NCI-H2081 treated with DMSO at 0.1 percent for 48 hours (cell line): Measurements from ENCODE around the gene MSI1.

ENCODE experiments used
- DNase-seq: peaks from one replicate; lab custom pipeline; 2025; lab: John Stamatoyannopoulos, UW

Gene MSI1

DNA sequence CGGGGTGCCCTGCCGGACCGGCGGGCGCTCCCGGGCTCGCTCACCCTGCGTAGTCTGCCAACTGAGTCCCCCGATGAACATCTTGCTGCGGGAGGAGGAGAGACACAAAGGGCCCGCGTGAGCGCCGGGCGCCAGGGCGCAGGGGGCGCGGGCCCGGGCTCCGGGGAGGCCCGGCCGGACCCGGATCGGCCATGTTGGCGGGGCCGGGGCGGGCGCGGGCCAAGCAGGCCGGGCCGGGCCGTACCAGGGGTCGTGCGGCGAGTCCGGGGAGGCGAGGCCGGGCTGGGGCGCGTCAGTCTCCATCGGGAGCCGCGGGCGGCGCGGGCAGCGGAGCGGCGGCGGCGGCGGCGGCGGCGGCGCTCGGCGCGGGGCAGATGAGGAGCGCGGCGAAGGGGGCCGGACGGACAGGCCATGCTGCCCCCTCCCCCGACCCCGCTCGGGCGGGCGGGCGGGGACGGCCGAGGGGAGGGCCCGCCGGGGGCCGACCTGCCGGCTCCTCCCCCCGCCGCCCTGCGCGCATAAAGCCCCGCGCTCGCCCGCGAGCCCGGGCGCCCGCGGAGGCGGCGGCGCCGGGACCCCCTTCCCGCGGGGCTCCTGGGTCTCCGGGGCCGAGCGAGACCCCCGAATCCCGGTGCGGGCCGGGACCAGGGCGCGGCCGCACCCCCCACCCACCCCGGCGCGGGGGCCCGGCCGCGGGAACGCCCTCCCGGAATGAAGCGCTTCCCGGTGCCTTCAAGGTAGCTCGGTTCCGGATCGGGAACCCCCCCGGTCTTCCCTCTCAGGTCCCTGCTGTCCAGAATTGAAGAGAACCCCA lies at the start of gene MSI1:
Gene MSI1, minus strand, starts transcription at position 376 of the 814 bp plus-strand sequence. Its CDS starts 73 bp downstream, at position 303.
- DNase-seq, result no peak

DNA sequence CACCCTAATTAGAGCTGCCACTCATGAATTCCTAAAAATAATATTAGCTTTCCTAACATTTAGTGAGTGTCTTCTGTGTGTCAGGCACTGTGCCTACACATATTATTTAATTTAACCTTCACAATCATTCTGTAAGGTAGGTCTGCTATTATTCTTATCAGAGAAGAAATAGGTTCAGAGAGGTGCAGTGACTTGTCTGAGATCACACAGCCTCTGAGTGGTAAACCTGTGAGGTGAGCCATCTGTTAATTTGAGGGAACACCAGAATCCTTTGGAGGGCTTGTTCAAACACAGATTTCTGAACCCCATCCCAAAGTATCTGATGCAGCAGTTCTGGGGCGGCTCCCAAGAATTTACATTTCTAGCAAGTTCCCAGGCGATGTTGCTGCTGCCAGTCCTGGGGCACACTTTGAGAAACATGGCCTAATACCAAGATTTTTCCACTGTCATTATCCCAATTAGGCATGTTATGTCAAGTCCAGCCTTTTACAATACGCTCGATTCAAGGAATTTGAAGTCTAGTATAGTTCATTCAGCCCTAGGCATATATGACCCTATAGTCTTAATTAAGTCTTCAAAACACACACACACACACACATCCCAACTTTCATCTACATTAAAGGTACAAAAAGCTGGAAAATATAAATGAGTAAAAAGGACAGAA lies 49.1 kb upstream of the MSI1 start:
- no peak for DNase-seq

DNA sequence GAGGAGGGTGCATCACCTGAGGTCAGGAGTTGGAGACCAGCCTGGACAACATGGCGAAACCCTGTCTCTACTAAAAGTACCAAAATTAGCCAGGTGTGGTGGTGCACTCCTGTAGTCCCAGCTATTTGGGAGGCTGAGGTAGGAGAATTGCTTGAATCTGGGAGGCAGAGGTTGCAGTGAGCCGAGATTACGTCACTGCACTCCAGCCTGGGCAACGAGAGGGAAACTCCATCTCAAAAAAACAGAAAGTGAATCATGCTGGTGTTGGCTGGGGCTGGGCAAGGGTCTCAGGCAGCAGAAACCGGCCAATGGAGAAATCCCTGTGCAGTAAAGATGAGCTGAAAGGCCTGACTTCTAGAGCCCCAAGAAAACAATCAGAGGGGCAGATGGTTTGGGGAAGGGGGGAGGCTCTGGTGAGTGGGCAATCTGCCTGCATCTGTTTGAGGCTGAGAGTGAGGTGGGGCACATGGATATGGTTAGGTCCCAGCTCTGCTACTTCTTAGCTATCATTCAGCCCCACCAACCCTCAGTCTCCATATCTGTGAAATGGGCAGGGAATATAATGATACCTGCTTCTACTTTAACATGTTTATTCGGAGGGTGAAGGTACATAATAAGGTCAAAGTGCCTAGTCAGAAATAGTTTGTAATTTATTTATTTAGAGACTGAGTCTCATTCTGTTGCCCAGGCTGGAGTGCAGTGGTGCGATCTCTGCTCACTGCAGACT lies 47.7 kb upstream of the MSI1 start:
- no peak for DNase-seq

DNA sequence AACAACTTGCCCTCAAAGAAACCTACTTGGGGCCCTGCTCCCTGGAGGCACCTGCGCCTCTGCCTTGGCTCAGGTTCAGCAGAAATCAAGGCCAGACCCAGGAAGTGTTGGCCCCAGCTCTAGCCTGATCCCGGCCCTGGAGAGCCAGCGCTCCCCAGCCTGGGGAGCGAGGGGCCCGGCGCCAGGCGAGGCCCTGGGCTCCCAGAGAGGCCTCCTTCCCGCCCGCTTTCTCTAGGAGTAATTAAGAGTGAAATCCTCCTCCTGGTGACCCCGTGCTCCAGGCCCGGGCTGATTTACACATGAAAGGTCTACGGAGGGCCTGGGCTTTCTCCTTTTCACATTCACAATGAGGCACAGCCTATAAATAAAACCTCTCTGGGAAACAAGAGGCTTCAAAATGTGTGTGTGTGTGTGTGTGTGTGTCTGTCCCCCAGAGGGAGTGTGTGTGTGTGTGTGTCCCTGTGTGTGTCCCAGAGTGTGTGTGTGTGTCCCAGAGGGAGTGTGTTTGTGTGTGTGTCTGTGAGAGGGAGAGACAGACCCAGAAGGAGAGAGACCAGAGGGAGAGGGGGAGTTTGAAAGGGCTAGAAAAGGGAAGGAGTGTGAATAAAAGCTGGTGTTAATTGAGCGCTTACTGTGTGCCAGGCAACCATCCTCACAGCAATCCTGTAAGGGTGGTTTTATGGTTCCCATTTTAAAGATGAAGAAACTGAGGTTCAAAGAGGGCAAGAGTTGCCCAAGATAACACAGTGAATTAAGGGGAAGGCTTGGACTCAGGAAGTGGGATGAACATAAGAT lies 45.1 kb upstream of the MSI1 start:
- DNase-seq, result no peak

- DNase-seq, result no peak
Measured at GRCh38 chr12:120412421-120412820, 43.5 kb upstream of the MSI1 start.

DNA sequence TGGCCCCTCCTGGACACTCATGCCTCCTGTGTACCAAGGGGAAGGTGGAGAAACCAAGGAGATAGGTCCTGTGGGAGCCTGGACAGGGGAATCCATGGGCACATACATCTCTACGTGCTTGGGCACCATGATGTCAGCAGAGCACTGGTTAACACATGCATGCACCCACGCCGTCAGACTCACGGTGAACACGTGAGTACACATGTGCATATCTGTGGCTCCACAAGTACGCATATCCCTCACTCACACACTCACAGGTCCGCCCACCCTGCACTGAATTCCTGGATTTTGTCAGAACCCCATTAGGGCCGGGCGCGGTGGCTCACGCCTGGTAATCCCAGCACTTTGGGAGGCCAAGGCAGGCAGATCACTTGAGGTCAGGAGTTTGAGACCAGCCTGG lies 39.8 kb upstream of the MSI1 start:
- no peak for DNase-seq

DNA sequence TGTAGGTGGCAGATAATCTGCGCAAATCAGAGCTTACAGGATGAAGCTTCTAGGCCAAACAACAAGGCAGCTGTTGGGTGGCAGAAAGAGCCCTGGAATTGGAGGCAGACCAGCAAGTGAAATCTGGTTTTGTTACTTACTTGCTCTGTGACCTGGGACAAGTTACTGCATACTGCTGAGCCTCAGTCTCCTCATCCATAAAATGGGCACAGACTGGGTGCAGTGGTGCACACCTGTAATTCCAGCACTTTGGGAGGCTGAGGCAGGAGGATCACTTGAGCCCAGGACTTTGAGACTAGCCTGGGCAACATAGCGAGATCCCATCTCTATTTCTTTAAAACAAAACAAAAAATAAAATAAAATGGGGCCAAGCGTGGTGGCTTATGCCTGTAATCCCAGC lies 37.6 kb upstream of the MSI1 start:
- no peak for DNase-seq

DNA sequence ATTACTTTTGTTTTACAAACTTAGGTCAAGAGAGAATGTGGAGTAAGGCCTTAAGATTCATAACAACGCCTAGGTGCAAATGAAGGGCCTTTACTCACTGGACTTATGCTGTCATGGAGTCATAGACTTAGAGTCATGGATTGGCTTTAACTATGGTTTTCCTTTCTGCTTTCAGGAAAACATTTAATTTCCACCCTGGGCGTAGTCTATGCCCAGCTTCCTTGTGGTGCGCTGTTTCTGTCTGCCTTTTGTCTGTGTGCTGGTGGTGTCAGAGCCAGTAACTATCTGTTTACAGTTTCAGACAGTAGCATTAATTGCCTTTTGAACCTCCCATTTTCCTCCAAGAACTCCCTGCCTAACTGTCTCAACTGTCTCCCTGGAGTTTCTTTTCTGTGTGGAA lies 37.1 kb upstream of the MSI1 start:
- no peak for DNase-seq

GRCh38 chr12:120404271-120404670 lies 35.3 kb upstream of the MSI1 start:
- no peak for DNase-seq

GRCh38 chr12:120403869-120404268 lies 34.9 kb upstream of the MSI1 start:
- DNase-seq, result no peak

GRCh38 chr12:120402217-120402616 lies 33.3 kb upstream of the MSI1 start:
- DNase-seq, result no peak

GRCh38 chr12:120399531-120399930 lies 30.6 kb upstream of the MSI1 start:
- DNase-seq, result no peak

- DNase-seq, result no peak
Measured at GRCh38 chr12:120397824-120398540, 29.0 kb upstream of the MSI1 start.

GRCh38 chr12:120394483-120395367 lies 25.8 kb upstream of the MSI1 start:
- DNase-seq, result no peak

DNA sequence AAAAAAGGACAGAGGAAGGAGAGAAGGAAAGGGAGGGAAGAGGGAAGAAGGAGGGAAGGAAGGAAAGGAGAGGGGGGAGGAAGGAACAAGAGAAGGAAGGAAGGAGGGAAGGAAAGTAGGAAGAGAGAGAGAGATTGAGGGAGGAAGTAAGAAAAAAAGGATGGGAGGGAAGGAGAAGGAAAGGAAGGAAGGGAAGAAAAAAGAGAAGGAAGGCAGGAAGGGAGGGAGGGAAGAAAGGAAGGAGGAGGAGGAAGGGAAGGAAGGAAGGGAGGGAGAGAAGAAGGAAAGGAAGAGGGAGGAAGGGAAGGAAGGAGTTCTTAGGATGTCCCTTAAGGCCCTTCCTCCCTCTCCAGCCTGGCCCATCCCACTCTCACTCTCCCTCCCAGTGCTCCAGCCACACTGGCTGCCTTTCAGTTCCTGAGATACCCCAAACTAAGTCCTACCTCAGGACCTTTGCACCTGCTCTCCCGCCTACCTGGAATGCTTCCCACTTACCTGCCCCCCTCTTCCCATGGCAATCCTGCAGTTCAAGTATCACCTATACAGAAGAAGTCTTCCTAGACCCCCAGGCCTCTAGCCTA lies 21.7 kb upstream of the MSI1 start:
- no peak for DNase-seq

GRCh38 chr12:120388691-120389481 lies 19.9 kb upstream of the MSI1 start:
- DNase-seq, result no peak

- no peak for DNase-seq
Measured at GRCh38 chr12:120381752-120382419, 12.9 kb upstream of the MSI1 start.

DNA sequence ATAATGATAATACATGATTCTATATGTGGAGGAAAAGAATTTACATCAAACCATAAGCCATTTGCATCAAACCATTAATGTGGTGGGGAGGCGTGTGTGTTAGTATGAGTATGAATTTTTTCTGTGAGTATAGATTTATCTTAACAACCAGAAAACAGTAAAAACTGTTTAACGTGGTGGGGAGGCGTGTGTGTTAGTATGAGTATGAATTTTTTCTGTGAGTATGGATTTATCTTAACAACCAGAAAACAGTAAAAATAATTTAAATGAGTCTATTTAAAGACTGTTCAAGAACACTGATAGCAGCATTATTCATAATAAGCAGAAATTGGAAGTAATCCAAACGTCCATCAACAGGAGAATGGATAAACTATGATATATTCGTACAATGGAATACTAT lies 9.1 kb upstream of the MSI1 start:
- no peak for DNase-seq

GRCh38 chr12:120377611-120378010 lies 8.6 kb upstream of the MSI1 start:
- DNase-seq, result no peak
